HCT116 (cell line): ENCODE measurements around the gene RAB24.

Experiments
- CTCF ChIP-seq, 3 experiments: fragments of 200-600 bp in 1 of 3; sonication (generic) in 1 of 3; IDR thresholded peaks in 2 of 3; conservative IDR thresholded peaks in 1 of 3; 2 replicates each; pipeline ENCODE4 v1.5.1; 2012 to 2017; ENCODE audit warnings: low read depth in 2 of 3, low read length in 2 of 3, antibody characterized with exemption in 1 of 3, borderline replicate concordance in 1 of 3, control low read depth in 1 of 3, mild to moderate bottlenecking in 1 of 3, mixed read lengths in 1 of 3, mixed run types in 1 of 3, moderate library complexity in 1 of 3; ENCODE audit not compliant: insufficient read depth in 1 of 3
- ELF1 ChIP-seq: IDR thresholded peaks from 2 replicates; pipeline ENCODE4 v1.6.1; 2012; ENCODE audit warnings: low read depth, borderline replicate concordance
- POLR2A ChIP-seq: IDR thresholded peaks from 2 replicates; pipeline ENCODE4 v1.7.0; 2011; ENCODE audit warnings: borderline replicate concordance; ENCODE audit not compliant: insufficient read depth, insufficient read length; ENCODE audit errors: extremely low read depth
- RAD21 ChIP-seq: IDR thresholded peaks from 2 replicates; pipeline ENCODE4 v1.6.1; 2012; ENCODE audit warnings: low read depth, mild to moderate bottlenecking

GRCh38 chr5:177312649-177313181 lies 9.2 kb upstream of the RAB24 start:
- TF ChIP-seq RAD21 = no peak
- peak in 1 of 3 experiments; percentile 27; a peak in 2 of 6 replicates for TF ChIP-seq CTCF (IDR thresholded peaks at IDR 0.05 in 2 of 3, conservative IDR thresholded peaks at IDR 0.05 in 1 of 3; ENCODE audit: borderline replicate concordance in 1 of 3, insufficient read depth in 1 of 3, low read depth in 2 of 3, low read length in 2 of 3)
- no peak for TF ChIP-seq POLR2A
- no peak for TF ChIP-seq ELF1
